DND-41 (cell line): ENCODE data around the gene PPP2R5E.

Source experiments
- ATAC-seq: fragments of 200-7000 bp; cut with Tn5 transposase; 3 replicates; pipeline ENCODE4 v1.9.1; 2021; ENCODE audit warnings: low read depth; ENCODE audit not compliant: insufficient read depth
- DNase-seq: peaks from one replicate; pipeline ENCODE4 v3.0.0-alpha.2; 2020
- H2AFZ ChIP-seq: 2 replicates; pipeline ENCODE4 v1.6.0; 2012; ENCODE audit warnings: low read depth, low read length
- H3K27ac ChIP-seq: 2 replicates; pipeline ENCODE4 v1.5.1; 2012; ENCODE audit warnings: low read length, inconsistent platforms
- H3K27me3 ChIP-seq: fragments of 200-600 bp; sonication (generic); 2 replicates; pipeline ENCODE4 v1.6.0; 2012; ENCODE audit warnings: low read length, mild to moderate bottlenecking, inconsistent platforms; ENCODE audit not compliant: insufficient read depth, poor library complexity
- H3K36me3 ChIP-seq: 2 replicates; pipeline ENCODE4 v1.5.1; 2012; ENCODE audit warnings: low read length, inconsistent platforms; ENCODE audit not compliant: insufficient read depth
- H3K4me1 ChIP-seq: 2 replicates; pipeline ENCODE4 v1.5.1; 2012; ENCODE audit warnings: mild to moderate bottlenecking, low read length; ENCODE audit not compliant: insufficient read depth
- H3K4me2 ChIP-seq: 2 replicates; pipeline ENCODE4 v1.6.0; 2012; ENCODE audit warnings: mild to moderate bottlenecking, moderate library complexity, low read length, inconsistent platforms; ENCODE audit not compliant: insufficient read depth
- H3K4me3 ChIP-seq, 2 experiments: fragments of 200-600 bp in 1 of 2; shearing (Covaris generic) in 1 of 2; 2 replicates each; pipeline ENCODE4 v1.5.1; 2012 to 2016; ENCODE audit warnings: inconsistent platforms in 2 of 2, low read length in 2 of 2, mild to moderate bottlenecking in 2 of 2, low read depth in 1 of 2, moderate library complexity in 1 of 2
- H3K79me2 ChIP-seq: 2 replicates; pipeline ENCODE4 v1.6.0; 2012; ENCODE audit warnings: low read length, inconsistent platforms; ENCODE audit not compliant: insufficient read depth
- H3K9ac ChIP-seq: 2 replicates; pipeline ENCODE4 v1.6.0; 2012; ENCODE audit warnings: low read depth, mild to moderate bottlenecking, inconsistent platforms, low read length, moderate library complexity
- H3K9me3 ChIP-seq: 2 replicates; pipeline ENCODE4 v1.5.1; 2012; ENCODE audit warnings: low read length, moderate library complexity, mild to moderate bottlenecking, inconsistent platforms; ENCODE audit not compliant: insufficient read depth, severe bottlenecking
- H4K20me1 ChIP-seq: 2 replicates; pipeline ENCODE4 v1.6.0; 2012; ENCODE audit warnings: low read length; ENCODE audit not compliant: insufficient read depth
- EZH2 ChIP-seq: IDR thresholded peaks from 3 replicates; pipeline ENCODE4 v1.6.1; 2012; ENCODE audit warnings: borderline replicate concordance, low read depth, mild to moderate bottlenecking, moderate library complexity, low read length, inconsistent platforms; ENCODE audit not compliant: severe bottlenecking
- TF ChIP-seq, protein P1 (sequence below): IDR thresholded peaks from 2 replicates; pipeline ENCODE4 v1.5.1; 2012; ENCODE audit warnings: borderline replicate concordance, low read length, moderate library complexity, mild to moderate bottlenecking; ENCODE audit not compliant: poor library complexity, severe bottlenecking; ENCODE audit errors: extremely low read depth

Gene PPP2R5E

DNA sequence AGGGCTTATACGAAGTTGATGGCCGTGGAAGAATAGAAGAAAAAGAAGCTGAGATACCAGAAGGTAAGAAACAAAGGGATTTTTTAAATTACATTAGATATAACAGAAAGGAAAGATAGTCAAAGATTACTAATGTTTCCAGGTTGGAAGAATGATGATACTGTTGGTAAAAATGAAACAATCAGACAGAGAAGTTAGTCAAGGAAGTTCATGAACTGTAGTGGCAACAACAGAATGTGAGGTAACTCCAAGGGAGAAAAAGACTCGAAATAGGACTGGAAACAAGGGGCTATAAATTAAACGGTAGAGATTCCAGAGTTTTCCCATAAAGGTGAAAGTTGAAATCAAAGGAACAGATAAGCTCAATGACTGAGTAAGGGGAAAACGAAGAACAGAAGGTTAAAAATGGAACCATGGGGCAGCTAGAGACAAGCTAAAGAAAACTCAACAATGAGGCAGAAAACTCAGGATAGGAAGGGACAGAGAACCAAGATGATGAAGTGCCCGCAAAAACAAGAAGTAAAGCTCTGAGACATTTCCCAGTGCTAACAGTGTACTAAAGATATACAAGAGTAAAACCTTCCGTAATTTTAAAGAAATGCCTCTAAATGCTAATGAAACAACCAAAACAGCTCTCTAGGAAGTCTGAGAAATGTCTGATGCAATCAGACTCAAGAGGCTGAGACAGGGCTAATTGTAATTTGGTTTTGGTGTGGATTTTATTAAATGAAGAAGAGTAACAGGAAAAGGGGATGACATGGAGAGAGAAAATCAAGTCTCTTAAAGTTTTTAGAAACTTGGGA lies 70.0 kb downstream of the PPP2R5E start:
- peaks cover 5% of the 10 kb centered on the region for H3K36me3 ChIP-seq
- H3K79me2 ChIP-seq: peaks cover 88% of the 10 kb centered on the region
- H3K4me3 ChIP-seq: no peak overlapping the region
- no peaks in the 10 kb centered on the region for H3K27me3 ChIP-seq
- no peak overlapping the region for H3K9ac ChIP-seq
- no peak overlapping the region for H3K4me2 ChIP-seq
- H3K4me1 ChIP-seq: peaks cover 4% of the 10 kb centered on the region; the same call in 1 of the 2 replicates
- no peaks in the 10 kb centered on the region for H3K9me3 ChIP-seq
- TF ChIP-seq, protein P1, sequence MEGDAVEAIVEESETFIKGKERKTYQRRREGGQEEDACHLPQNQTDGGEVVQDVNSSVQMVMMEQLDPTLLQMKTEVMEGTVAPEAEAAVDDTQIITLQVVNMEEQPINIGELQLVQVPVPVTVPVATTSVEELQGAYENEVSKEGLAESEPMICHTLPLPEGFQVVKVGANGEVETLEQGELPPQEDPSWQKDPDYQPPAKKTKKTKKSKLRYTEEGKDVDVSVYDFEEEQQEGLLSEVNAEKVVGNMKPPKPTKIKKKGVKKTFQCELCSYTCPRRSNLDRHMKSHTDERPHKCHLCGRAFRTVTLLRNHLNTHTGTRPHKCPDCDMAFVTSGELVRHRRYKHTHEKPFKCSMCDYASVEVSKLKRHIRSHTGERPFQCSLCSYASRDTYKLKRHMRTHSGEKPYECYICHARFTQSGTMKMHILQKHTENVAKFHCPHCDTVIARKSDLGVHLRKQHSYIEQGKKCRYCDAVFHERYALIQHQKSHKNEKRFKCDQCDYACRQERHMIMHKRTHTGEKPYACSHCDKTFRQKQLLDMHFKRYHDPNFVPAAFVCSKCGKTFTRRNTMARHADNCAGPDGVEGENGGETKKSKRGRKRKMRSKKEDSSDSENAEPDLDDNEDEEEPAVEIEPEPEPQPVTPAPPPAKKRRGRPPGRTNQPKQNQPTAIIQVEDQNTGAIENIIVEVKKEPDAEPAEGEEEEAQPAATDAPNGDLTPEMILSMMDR: no peak
- TF ChIP-seq EZH2: no peak
- DNase-seq (no peak), ATAC-seq (no peak)
- no peak overlapping the region for H2AFZ ChIP-seq
- H3K27ac ChIP-seq: no peak overlapping the region
- peaks cover 22% of the 10 kb centered on the region for H4K20me1 ChIP-seq

- no peaks in the 10 kb centered on the region for H3K4me1 ChIP-seq
- DNase-seq (no peak), ATAC-seq (no peak)
- H3K27ac ChIP-seq: no peak overlapping the region
- no peak overlapping the region for H3K4me2 ChIP-seq
- peaks cover 25% of the 10 kb centered on the region for H4K20me1 ChIP-seq
- peaks cover 5% of the 10 kb centered on the region for H3K36me3 ChIP-seq
- no peak overlapping the region for H2AFZ ChIP-seq
- no peak overlapping the region for H3K4me3 ChIP-seq
- no peak for TF ChIP-seq EZH2
- TF ChIP-seq, protein P1: no peak
- H3K9me3 ChIP-seq: no peaks in the 10 kb centered on the region
- H3K9ac ChIP-seq: no peak overlapping the region
- peaks cover 88% of the 10 kb centered on the region for H3K79me2 ChIP-seq
- H3K27me3 ChIP-seq: no peaks in the 10 kb centered on the region
Measured at GRCh38 chr14:63470962-63471793, 72.0 kb downstream of the PPP2R5E start.

DNA sequence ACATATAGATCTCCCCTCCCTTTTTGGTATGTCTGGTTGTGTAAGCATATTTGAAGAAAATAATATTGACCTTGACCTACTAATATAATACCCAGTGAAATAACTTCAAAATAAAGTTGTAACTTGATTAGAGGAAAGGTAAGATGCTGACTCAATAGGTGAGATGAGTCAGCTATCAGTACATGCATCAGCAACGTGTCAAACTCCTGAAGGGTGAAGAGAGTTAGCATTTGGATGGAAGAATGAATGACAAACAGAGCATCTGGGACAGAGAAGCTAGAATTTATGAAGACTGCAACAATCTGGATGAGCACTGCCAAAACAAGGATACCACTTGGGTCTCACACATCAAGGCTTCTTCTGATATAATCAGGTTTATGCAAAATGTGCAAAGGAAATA lies 74.9 kb downstream of the PPP2R5E start:
- no peak for ATAC-seq
- H3K4me1 ChIP-seq: no peaks in the 10 kb centered on the region
- H3K4me3 ChIP-seq: no peak overlapping the region
- H2AFZ ChIP-seq: no peak overlapping the region
- no peak for TF ChIP-seq EZH2
- TF ChIP-seq, protein P1: no peak
- no peak for DNase-seq
- H3K9ac ChIP-seq: no peak overlapping the region
- H3K27me3 ChIP-seq: no peaks in the 10 kb centered on the region
- no peak overlapping the region for H3K4me2 ChIP-seq
- H4K20me1 ChIP-seq: peaks cover 23% of the 10 kb centered on the region; the same call in 1 of the 2 replicates
- H3K79me2 ChIP-seq: peaks cover 90% of the 10 kb centered on the region
- no peaks in the 10 kb centered on the region for H3K9me3 ChIP-seq
- no peak overlapping the region for H3K27ac ChIP-seq
- H3K36me3 ChIP-seq: peaks cover 4% of the 10 kb centered on the region; the same call in 1 of the 2 replicates
